GM12872 (cell line): ENCODE results near the gene KCNC4.

Source experiments
- TF ChIP-seq, protein P1 (sequence below): IDR thresholded peaks from 3 replicates; pipeline ENCODE4 v1.5.1; 2011; ENCODE audit warnings: low read depth, mild to moderate bottlenecking, low read length, moderate library complexity; ENCODE audit not compliant: insufficient read depth

Gene KCNC4

GRCh38 chr1:110229348-110230001 is 19.4 kb downstream of the KCNC4 start:
- TF ChIP-seq, protein P1, sequence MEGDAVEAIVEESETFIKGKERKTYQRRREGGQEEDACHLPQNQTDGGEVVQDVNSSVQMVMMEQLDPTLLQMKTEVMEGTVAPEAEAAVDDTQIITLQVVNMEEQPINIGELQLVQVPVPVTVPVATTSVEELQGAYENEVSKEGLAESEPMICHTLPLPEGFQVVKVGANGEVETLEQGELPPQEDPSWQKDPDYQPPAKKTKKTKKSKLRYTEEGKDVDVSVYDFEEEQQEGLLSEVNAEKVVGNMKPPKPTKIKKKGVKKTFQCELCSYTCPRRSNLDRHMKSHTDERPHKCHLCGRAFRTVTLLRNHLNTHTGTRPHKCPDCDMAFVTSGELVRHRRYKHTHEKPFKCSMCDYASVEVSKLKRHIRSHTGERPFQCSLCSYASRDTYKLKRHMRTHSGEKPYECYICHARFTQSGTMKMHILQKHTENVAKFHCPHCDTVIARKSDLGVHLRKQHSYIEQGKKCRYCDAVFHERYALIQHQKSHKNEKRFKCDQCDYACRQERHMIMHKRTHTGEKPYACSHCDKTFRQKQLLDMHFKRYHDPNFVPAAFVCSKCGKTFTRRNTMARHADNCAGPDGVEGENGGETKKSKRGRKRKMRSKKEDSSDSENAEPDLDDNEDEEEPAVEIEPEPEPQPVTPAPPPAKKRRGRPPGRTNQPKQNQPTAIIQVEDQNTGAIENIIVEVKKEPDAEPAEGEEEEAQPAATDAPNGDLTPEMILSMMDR, result no peak

- TF ChIP-seq, protein P1, result no peak
Observed at GRCh38 chr1:110230381-110231199, 20.5 kb downstream of the KCNC4 start.

- TF ChIP-seq, protein P1, result no peak
Observed at GRCh38 chr1:110233861-110234260, 23.7 kb downstream of the KCNC4 start.

DNA sequence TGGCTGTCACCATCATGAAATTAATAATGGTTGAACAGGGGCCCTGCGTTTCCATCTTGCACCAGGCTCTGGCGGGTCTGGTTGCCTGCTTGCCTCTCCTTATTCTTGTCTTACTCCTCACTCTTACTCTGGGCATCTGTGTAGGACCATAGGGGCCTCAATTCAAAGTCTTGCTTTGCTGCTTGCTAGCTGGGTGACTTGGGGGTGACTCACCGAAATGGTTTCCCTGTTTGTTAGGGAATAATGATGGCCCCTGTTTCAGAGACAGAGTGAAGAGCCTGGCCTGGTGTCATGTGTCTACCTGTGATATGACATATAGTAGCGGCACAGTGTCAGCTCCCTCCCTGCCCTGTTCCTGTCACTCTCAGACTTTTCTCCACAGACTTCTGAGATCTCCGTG is 24.6 kb downstream of the KCNC4 start:
- TF ChIP-seq, protein P1, result no peak

DNA sequence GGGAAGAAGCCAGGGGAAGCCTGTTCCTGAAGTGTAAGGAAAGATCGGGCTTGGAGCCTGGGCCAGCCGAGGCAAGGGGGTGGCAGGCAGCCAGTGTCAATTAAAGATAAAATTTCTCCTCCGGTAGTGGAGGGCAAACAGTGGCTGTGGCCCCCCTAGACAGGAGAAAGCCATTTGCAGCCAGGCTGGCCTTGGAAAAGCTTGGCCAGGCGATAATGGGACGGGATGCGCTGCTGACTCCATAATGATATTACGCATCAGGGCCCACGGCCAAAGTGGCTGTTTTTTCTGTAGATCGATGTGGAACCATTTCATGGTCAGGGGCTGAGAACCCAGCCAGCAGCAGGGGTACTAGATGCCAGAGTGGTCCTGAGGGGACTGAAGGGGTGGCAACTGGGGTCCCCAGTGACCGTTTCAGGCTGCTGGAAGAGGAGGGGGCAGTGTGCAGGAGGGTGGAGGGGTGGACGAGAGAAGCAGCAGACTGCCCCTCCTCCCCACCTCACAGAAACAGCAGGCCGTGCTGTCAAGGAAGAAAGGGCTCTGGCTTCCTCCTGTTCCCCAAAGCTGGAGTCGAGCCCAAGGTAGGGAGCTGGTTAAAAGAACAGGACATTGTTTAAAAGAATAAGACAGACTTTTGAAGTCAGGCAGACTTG is 25.2 kb downstream of the KCNC4 start:
- TF ChIP-seq, protein P1, result no peak

- TF ChIP-seq, protein P1, result no peak
Observed at GRCh38 chr1:110235834-110236682, 25.9 kb downstream of the KCNC4 start.
